Measurements from ENCODE around the gene THSD4. TPM values are rescaled to one million over a fixed set of nuclear protein-coding genes. Genes with fewer than 3 reads are reported as not detected.
A peak's percentile ranks its signal among the peaks of the same experiment; 100 is the strongest.

THSD4 gene
- polyA plus RNA-seq, 1 experiment: 45.8 TPM

GRCh38 chr15:71729319-71729718 lies 614.0 kb downstream of the THSD4 start:
- no peak for TF ChIP-seq CTCF (IDR thresholded peaks at IDR 0.05; ENCODE audit: low read depth, low read length)
- no peak overlapping the region for H3K4me3 ChIP-seq (ENCODE audit: low read depth, low read length)
- ChIA-PET CTCF (interaction anchor here (0.7 to 2.6 kb wide), 5 partner anchors 14 to 279 kb away, joined by 3 to 12 read pairs (median 3); no protein-coding TSS in a partner anchor), POLR2A (no interaction called here)
- H3K27ac ChIP-seq (ENCODE audit: low read depth, low read length): no peak overlapping the region
- DNase-seq (ENCODE audit: low read depth, low spot score): no peak
- no peaks in the 10 kb centered on the region for H3K9me3 ChIP-seq (ENCODE audit: control insufficient read depth, insufficient read depth, low read length)
- no peaks in the 10 kb centered on the region for H3K27me3 ChIP-seq (ENCODE audit: control insufficient read depth, insufficient read depth, low read length)

- Histone ChIP-seq H3K27me3 (ENCODE audit: control insufficient read depth, insufficient read depth, low read length) (no peaks in the 10 kb centered on the region), H3K4me3 (ENCODE audit: low read depth, low read length) (no peak overlapping the region), H3K27ac (ENCODE audit: low read depth, low read length) (no peak overlapping the region), H3K9me3 (ENCODE audit: control insufficient read depth, insufficient read depth, low read length) (no peaks in the 10 kb centered on the region)
- POLR2A ChIA-PET: no interaction called here
- CTCF ChIA-PET: interaction anchor here (0.6 to 2.6 kb wide), 19 partner anchors 9 to 491 kb away, joined by 3 to 19 read pairs (median 3); no protein-coding TSS in a partner anchor
- DNase-seq (ENCODE audit: low read depth, low spot score): peak; percentile 44
- TF ChIP-seq CTCF (IDR thresholded peaks at IDR 0.05; ENCODE audit: low read depth, low read length): peak; percentile 81
These were observed 615.2 kb downstream of the THSD4 start for GRCh38 chr15:71730277-71731144.

DNA sequence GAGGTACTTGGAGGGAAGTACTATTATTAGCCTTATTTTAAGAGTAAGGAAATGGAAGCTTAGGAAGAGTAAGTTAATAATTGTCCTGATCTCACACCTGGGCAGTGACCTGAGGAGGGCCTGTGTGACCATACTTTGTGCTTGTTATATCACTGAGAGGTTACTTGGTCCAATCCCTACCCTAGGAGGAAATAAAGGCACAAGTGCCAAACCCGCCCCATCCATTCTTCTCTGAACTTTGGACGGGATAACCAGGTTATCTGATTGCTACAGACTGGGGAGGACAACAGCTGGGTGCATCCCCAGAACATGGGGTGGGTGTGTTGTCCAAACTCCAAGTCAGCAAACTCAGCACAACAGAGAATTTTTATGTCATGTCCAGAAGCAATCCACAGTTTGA lies 617.4 kb downstream of the THSD4 start:
- DNase-seq (ENCODE audit: low read depth, low spot score): no peak
- ChIA-PET POLR2A (no interaction called here), CTCF (interaction anchor here (0.6 to 2.8 kb wide), 3 partner anchors 11 to 148 kb away, joined by 3 to 20 read pairs (median 8); no protein-coding TSS in a partner anchor)
- Histone ChIP-seq H3K9me3 (ENCODE audit: control insufficient read depth, insufficient read depth, low read length) (no peaks in the 10 kb centered on the region), H3K4me3 (ENCODE audit: low read depth, low read length) (no peak overlapping the region), H3K27me3 (ENCODE audit: control insufficient read depth, insufficient read depth, low read length) (no peaks in the 10 kb centered on the region), H3K27ac (ENCODE audit: low read depth, low read length) (no peak overlapping the region)
- no peak for TF ChIP-seq CTCF (IDR thresholded peaks at IDR 0.05; ENCODE audit: low read depth, low read length)

DNA sequence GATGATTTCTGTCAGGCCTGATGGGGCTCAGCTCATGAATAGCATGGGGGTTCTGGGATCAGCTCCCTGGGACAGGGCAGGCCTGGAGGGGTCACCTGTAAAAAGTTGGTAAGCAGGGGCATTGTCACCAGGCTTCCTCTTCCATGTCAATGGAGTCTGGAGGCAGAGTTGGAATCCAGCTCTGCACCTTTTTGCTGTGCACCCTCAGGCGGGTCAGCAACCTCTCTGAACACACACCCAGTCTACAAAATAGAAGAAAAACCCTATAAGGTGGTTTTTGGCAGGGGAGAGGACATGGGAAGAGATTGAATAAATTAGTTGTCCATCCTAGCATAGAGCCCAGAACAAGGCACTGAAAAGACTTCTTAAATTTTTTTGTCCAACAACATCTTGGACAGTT lies 617.9 kb downstream of the THSD4 start:
- H3K27me3 ChIP-seq (ENCODE audit: control insufficient read depth, insufficient read depth, low read length): no peaks in the 10 kb centered on the region

More for the DNA sequence above, 617.9 kb downstream of the THSD4 start:
- ChIA-PET POLR2A (no interaction called here), CTCF (interaction anchor here (2.8 kb wide), 1 partner anchor 11 kb away, joined by 20 read pairs; no protein-coding TSS in a partner anchor)
- no peak overlapping the region for H3K27ac ChIP-seq (ENCODE audit: low read depth, low read length)
- DNase-seq (ENCODE audit: low read depth, low spot score): no peak
- no peak overlapping the region for H3K4me3 ChIP-seq (ENCODE audit: low read depth, low read length)
- no peak for TF ChIP-seq CTCF (IDR thresholded peaks at IDR 0.05; ENCODE audit: low read depth, low read length)
- no peaks in the 10 kb centered on the region for H3K9me3 ChIP-seq (ENCODE audit: control insufficient read depth, insufficient read depth, low read length)

All from AG04450 (cell line).